ENCODE data around the gene RNF152.

GRCh38 chr18:61824733-61825363 is 68.0 kb downstream of the RNF152 start:
- no peak for TF ChIP-seq CTCF (IDR thresholded peaks at IDR 0.05)
- TF ChIP-seq POLR2A (IDR thresholded peaks at IDR 0.05) = no peak
- TF ChIP-seq POLR2AphosphoS5 (IDR thresholded peaks at IDR 0.05) = no peak
